ENCODE results near the gene INTS6L.
"Not testable (repeated sequence)": the region's sequence is repeated elsewhere in the genome, so short reads cannot be mapped to it uniquely, and the experiment has no call there.

Gene INTS6L

GRCh38 chrX:135528254-135528653 lies 7.8 kb downstream of the INTS6L start:
- DNase-seq (ENCODE audit: low read depth), result no peak

GRCh38 chrX:135528756-135529155 lies 8.3 kb downstream of the INTS6L start:
- no peak for DNase-seq (ENCODE audit: low read depth)

- no peak for DNase-seq (ENCODE audit: low read depth)
These were observed 9.6 kb downstream of the INTS6L start for GRCh38 chrX:135530097-135530496.

- DNase-seq (ENCODE audit: low read depth), result no peak
These were observed 11.4 kb downstream of the INTS6L start for GRCh38 chrX:135531813-135532212.

GRCh38 chrX:135535077-135535940 lies 14.8 kb downstream of the INTS6L start:
- DNase-seq (ENCODE audit: low read depth), result no peak

GRCh38 chrX:135536877-135537276 lies 16.4 kb downstream of the INTS6L start:
- DNase-seq (ENCODE audit: low read depth), result no peak

- DNase-seq (ENCODE audit: low read depth), result no peak
These were observed 20.9 kb downstream of the INTS6L start for GRCh38 chrX:135541351-135541750.

GRCh38 chrX:135543172-135543571 lies 22.7 kb downstream of the INTS6L start:
- DNase-seq (ENCODE audit: low read depth), result no peak

GRCh38 chrX:135543924-135544323 lies 23.5 kb downstream of the INTS6L start:
- DNase-seq (ENCODE audit: low read depth), result no peak

GRCh38 chrX:135544338-135544948 lies 24.0 kb downstream of the INTS6L start:
- DNase-seq (ENCODE audit: low read depth), result no peak

- no peak for DNase-seq (ENCODE audit: low read depth)
These were observed 27.3 kb downstream of the INTS6L start for GRCh38 chrX:135547767-135548166.

GRCh38 chrX:135549519-135549918 lies 29.1 kb downstream of the INTS6L start:
- DNase-seq (ENCODE audit: low read depth), result no peak

GRCh38 chrX:135556055-135556454 lies 35.6 kb downstream of the INTS6L start:
- no peak for DNase-seq (ENCODE audit: low read depth)

- no peak for DNase-seq (ENCODE audit: low read depth)
These were observed 36.9 kb downstream of the INTS6L start for GRCh38 chrX:135557344-135557743.

GRCh38 chrX:135572436-135572835 lies 52.0 kb downstream of the INTS6L start:
- no peak for DNase-seq (ENCODE audit: low read depth)

GRCh38 chrX:135581496-135581895 lies 61.0 kb downstream of the INTS6L start:
- DNase-seq (ENCODE audit: low read depth), result no peak

GRCh38 chrX:135585153-135585552 lies 64.7 kb downstream of the INTS6L start:
- DNase-seq (ENCODE audit: low read depth), result no peak

GRCh38 chrX:135591871-135592270 lies 71.4 kb downstream of the INTS6L start:
- no peak for DNase-seq (ENCODE audit: low read depth)

- not testable (repeated sequence) for DNase-seq (ENCODE audit: low read depth)
These were observed 73.6 kb downstream of the INTS6L start for GRCh38 chrX:135594049-135594448.

GRCh38 chrX:135594453-135594852 lies 74.0 kb downstream of the INTS6L start:
- DNase-seq (ENCODE audit: low read depth), result not testable (repeated sequence)

- DNase-seq (ENCODE audit: low read depth), result no peak
These were observed 75.1 kb downstream of the INTS6L start for GRCh38 chrX:135595543-135595942.

- no peak for DNase-seq (ENCODE audit: low read depth)
These were observed 76.0 kb downstream of the INTS6L start for GRCh38 chrX:135596495-135596894.

GRCh38 chrX:135605906-135606305 lies 85.4 kb downstream of the INTS6L start:
- DNase-seq (ENCODE audit: low read depth), result no peak

Measured in fibroblast of the conjunctiva (primary cell).